GM19463 (cell line): Measurements from ENCODE around the gene G6PC1.
"Not testable (repeated sequence)": the region's sequence is repeated elsewhere in the genome, so short reads cannot be mapped to it uniquely, and the experiment has no call there.

Source experiments
- ATAC-seq: cut with Tn5 transposase; IDR thresholded peaks from one replicate; pipeline ENCODE4 v1.9.1; 2021; ENCODE audit warnings: mild to moderate bottlenecking, moderate library complexity; ENCODE audit not compliant: unreplicated experiment

G6PC1 gene

DNA sequence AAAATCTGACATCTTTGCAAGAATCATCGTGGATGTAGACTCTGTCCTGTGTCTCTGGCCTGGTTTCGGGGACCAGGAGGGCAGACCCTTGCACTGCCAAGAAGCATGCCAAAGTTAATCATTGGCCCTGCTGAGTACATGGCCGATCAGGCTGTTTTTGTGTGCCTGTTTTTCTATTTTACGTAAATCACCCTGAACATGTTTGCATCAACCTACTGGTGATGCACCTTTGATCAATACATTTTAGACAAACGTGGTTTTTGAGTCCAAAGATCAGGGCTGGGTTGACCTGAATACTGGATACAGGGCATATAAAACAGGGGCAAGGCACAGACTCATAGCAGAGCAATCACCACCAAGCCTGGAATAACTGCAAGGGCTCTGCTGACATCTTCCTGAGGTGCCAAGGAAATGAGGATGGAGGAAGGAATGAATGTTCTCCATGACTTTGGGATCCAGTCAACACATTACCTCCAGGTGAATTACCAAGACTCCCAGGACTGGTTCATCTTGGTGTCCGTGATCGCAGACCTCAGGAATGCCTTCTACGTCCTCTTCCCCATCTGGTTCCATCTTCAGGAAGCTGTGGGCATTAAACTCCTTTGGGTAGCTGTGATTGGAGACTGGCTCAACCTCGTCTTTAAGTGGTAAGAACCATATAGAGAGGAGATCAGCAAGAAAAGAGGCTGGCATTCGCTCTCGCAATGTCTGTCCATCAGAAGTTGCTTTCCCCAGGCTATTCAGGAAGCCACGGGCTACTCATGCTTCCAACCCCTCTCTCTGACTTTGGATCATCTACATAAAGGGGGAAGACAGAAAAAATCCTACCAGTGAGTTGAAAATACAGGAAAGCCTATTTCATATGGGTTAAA, at the start of gene G6PC1:
TSS of gene G6PC1 (plus strand) at position 340 of the 872 bp plus-strand sequence. CDS start at position 418, 78 bp downstream.
- ATAC-seq, result no peak

DNA sequence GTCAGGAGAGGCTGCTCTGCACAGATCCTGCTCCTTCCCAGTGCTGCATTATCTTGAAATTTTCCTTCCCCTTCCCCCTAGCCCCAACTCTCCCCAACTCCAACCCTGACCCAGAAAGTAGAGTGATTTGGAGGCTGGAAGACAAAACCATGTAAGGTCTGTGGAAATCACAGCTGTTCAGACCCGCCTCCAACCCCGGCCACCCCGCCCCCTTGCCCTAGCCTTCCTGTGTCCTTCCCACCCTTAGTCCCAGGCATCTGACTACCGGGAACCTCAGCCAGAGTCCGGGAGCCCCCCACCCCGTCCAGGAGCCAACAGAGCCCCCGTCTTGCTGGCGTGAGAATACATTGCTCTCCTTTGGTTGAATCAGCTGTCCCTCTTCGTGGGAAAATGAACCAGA, 49.6 kb upstream of the G6PC1 start, which contains the start of gene AOC3:
TSS of gene AOC3 (plus strand) at position 246 of the 400 bp plus-strand sequence. CDS start at position 391, 145 bp downstream.
- ATAC-seq, result no peak

DNA sequence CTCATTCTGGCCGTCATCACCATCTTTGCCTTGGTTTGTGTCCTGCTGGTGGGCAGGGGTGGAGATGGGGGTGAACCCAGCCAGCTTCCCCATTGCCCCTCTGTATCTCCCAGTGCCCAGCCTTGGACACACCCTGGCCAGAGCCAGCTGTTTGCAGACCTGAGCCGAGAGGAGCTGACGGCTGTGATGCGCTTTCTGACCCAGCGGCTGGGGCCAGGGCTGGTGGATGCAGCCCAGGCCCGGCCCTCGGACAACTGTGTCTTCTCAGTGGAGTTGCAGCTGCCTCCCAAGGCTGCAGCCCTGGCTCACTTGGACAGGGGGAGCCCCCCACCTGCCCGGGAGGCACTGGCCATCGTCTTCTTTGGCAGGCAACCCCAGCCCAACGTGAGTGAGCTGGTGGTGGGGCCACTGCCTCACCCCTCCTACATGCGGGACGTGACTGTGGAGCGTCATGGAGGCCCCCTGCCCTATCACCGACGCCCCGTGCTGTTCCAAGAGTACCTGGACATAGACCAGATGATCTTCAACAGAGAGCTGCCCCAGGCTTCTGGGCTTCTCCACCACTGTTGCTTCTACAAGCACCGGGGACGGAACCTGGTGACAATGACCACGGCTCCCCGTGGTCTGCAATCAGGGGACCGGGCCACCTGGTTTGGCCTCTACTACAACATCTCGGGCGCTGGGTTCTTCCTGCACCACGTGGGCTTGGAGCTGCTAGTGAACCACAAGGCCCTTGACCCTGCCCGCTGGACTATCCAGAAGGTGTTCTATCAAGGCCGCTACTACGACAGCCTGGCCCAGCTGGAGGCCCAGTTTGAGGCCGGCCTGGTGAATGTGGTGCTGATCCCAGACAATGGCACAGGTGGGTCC, 49.0 kb upstream of the G6PC1 start:
- not testable (repeated sequence) for ATAC-seq

DNA sequence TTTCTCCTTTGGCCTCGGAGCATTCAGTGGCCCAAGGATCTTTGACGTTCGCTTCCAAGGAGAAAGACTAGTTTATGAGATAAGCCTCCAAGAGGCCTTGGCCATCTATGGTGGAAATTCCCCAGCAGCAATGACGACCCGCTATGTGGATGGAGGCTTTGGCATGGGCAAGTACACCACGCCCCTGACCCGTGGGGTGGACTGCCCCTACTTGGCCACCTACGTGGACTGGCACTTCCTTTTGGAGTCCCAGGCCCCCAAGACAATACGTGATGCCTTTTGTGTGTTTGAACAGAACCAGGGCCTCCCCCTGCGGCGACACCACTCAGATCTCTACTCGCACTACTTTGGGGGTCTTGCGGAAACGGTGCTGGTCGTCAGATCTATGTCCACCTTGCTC, 48.2 kb upstream of the G6PC1 start:
- ATAC-seq, result no peak

DNA sequence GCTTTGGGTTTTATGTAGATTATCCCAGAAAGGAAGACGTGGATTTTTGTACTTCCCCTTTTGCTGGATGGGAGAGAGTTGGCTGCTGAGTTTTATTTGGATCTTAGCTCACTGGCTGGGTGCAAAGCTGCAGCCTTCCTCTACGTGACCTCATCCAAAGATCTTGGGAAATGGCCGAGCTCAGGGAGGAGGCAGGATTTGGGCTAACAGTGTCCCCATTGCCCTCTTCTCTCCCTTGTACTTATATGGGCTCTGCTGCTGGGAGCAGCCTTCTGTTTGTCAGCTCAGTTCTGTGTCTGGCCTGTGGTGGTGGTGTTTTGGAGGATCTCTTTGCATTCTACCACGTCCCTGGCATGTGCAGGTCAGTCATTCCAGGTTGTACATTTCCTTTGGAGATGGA, 47.6 kb upstream of the G6PC1 start:
- no peak for ATAC-seq

DNA sequence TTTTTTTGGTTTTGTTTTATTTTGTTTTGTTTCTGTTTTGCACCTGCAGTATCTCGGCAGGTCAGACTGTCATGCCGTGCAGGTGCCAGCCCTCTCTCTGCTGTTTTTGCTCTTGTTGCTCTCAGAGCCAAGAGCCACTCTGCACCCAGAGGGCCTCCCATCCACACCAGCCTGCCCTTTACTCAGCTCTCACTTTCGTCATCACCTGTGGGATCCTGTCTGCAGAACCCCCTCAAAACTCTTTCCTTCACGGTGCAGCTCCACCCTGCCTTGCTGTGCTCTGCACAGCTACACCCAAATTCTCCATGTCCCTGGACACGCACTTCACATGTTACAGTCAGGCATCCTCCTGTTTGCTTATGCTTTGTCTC, 47.0 kb upstream of the G6PC1 start:
- no peak for ATAC-seq

DNA sequence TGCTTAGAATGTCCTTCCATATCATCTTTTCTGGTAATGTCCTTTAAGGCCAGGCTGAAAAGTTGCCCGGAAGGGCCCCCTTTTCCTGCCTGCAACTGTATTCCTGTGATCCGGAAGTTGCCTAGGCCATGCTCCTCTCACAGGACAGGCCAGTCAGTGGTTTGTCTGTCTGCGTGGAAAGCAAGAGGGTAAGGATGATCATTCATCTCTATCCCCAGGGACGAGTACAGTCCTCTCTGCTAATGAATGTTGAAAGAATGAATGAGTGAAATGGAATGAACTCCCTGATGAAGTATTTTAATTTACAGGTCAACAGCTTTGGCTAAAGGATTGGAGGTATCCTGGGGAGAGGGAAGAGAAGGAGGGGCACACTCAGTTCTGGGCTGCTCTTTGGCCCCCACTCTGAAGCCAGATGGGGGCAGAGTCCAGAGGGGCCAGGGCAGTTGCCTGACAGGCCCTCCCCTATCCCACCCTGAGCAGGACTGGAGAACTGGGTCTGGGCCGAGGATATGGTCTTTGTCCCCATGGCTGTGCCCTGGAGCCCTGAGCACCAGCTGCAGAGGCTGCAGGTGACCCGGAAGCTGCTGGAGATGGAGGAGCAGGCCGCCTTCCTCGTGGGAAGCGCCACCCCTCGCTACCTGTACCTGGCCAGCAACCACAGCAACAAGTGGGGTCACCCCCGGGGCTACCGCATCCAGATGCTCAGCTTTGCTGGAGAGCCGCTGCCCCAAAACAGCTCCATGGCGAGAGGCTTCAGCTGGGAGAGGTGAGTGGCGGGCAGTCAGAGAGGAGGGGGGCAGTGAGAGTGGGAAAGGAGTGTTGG, 46.4 kb upstream of the G6PC1 start:
- ATAC-seq, result no peak

DNA sequence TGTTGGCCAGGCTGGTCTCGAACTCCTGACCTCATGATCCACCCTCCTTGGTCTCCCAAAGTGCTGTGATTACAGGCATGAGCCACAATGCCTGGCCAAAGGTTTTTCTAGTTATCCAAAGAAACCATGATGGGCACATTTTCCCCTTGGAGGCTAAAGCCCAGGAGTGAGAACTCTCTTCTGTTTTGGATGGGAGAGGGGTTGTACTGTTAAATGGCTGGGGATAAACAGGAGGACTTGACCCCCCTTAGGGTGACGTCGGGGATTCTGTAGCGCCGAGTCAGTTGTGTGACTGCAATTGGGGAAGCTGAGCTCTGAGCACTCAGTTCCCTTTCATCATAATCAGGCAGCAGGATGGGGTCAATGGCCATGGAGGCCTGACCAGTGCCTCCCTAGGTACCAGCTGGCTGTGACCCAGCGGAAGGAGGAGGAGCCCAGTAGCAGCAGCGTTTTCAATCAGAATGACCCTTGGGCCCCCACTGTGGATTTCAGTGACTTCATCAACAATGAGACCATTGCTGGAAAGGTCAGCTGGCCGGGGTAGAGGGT, 45.5 kb upstream of the G6PC1 start:
- ATAC-seq, result no peak

DNA sequence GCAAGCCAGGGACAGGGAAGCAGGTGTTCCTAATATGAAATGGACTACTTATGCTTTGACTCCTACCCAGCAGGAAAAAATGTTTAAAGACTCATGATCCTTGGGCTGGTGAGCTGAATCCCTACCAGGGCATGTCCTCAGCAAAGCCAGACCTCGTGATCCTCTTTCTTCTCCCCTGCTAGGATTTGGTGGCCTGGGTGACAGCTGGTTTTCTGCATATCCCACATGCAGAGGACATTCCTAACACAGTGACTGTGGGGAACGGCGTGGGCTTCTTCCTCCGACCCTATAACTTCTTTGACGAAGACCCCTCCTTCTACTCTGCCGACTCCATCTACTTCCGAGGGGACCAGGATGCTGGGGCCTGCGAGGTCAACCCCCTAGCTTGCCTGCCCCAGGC, 44.5 kb upstream of the G6PC1 start:
- ATAC-seq, result not testable (repeated sequence)

DNA sequence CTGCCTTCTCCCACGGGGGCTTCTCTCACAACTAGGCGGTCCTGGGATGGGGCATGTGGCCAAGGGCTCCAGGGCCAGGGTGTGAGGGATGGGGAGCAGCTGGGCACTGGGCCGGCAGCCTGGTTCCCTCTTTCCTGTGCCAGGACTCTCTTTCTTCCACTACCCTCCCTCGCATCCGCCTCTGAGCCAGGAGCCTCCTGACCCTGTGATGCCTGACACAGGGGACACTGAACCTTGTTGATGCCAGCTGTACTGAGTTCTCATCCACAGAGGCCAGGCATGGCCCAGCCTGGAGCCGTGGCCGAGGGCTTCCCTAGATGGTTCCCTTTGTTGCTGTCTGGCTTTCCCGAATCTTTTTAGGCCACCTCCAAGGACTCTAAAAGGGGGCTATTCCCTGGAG, 44.1 kb upstream of the G6PC1 start:
- not testable (repeated sequence) for ATAC-seq

DNA sequence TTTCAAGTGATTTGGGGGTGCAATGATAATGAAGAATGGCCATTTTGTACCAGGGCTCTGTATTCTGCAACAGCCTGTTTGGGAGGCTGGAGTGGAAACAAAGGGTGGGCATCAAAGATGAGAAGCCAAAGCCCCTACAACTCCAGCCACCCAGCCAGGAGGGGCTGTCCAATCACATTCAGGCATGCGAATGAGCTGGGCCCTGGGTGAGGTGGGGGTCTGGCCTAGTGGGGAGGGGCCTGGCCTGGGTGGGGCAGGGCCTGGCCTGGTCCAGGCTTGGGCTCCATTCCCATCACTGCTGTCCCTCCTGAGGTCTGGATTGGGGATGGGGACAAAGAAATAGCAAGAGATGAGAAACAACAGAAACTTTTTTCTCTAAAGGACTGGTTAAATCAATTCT, 43.2 kb upstream of the G6PC1 start:
- no peak for ATAC-seq

DNA sequence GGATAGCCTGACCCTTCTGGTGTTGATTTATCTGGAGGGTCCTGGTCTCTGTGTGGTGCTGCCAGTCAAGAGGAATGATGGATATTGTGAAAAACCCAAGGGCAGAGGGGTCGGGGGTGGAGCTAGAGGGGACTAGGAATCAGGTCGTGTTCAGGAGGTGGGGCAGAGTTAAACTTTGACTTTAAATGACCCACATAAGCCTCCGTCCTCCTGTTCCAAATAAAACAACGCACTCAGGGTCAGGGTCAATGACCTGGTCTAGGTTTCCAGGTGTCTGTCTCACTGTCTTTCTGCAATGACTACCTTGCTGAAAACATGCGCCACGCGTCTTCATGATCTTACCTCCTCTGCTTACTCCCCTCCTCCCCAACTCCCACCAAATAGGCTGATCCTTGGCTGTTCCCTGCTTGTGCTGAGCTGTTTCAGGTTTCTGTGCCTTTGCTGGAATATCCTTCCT, 34.9 kb upstream of the G6PC1 start:
- no peak for ATAC-seq

DNA sequence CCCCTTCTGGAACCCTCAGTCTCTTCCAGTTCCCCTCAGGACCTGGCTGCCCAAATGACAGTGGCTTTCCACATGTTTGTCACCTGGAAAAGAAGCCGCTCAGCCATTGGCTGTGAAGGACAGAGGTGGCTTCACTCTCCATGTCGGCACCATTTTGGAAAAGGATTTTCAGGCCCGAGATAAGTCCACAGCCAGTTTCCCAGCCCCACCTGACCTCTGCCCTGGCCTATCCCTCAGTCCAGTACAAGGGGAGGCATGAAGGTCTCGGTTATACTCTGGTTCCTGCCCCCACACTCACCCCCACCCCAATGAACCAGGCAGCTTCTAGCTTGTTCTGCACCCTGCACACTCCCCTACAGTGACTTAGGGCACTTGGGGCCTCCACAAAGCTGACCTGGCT, 34.4 kb upstream of the G6PC1 start:
- ATAC-seq, result no peak

DNA sequence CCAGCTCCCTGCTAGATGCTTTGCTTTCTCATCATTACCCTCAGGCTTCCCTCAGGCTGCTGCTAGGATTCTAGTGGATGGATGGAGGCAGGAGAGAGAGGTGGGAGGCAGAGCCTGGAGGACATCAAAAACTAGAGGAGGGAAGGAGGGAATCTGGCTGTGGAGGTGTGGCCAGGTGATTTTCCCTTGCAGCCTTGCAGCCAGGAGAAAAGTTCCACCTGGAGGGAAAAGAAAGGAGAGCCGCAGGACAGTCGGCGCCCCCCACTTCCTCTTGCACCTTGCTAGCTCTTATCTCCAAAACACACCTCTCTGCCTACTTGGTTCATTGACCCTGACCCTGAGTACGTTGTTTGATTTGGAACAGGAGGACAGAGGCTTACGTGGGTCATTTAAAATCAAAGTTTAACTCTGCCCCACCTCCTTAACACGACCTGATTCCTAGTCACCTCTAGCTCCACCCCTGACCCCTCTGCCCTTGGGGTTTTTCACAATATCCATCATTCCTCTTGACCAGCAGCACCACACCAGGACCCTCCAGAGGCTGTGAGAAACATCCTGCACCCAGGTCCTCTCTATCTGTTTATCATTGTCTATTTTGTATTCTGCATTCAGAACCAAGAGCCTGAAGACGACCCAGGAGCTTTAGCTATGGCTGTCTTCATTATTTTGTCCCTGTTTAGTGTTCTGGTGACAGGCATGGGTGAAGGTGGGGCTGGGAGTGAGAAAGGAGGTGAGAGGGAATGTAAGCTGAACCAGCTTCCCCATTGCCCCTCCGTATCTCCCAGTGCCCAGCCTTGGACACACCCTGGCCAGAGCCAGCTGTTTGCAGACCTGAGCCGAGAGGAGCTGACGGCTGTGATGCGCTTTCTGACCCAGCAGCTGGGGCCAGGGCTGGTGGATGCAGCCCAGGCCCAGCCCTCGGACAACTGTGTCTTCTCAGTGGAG, 33.7 kb upstream of the G6PC1 start:
- no peak for ATAC-seq

DNA sequence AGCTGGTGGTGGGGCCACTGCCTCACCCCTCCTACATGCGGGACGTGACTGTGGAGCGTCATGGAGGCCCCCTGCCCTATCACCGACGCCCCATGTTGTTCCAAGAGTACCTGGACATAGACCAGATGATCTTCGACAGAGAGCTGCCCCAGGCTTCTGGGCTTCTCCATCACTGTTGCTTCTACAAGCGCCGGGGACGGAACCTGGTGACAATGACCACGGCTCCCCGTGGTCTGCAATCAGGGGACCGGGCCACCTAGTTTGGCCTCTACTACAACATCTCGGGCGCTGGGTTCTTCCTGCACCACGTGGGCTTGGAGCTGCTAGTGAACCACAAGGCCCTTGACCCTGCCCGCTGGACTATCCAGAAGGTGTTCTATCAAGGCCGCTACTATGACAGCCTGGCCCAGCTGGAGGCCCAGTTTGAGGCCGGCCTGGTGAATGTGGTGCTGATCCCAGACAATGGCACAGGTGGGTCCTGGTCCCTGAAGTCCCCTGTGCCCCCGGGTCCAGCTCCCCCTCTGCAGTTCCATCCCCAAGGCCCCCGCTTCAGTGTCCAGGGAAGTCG, 32.8 kb upstream of the G6PC1 start:
- not testable (repeated sequence) for ATAC-seq

DNA sequence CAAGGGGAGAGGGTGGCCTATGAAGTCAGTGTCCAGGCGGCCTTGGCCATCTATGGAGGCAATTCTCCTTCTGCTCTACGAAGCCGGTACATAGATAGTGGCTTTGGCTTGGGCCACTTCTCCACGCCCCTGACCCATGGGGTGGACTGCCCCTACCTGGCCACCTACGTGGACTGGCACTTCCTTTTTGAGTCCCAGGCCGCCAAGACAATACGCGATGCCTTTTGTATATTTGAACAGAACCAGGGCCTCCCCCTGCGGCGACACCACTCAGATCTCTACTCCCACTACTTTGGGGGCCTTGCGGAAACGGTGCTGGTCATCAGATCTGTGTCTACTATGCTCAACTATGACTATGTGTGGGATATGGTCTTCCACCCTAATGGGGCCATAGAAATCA, 32.3 kb upstream of the G6PC1 start:
- ATAC-seq, result no peak

DNA sequence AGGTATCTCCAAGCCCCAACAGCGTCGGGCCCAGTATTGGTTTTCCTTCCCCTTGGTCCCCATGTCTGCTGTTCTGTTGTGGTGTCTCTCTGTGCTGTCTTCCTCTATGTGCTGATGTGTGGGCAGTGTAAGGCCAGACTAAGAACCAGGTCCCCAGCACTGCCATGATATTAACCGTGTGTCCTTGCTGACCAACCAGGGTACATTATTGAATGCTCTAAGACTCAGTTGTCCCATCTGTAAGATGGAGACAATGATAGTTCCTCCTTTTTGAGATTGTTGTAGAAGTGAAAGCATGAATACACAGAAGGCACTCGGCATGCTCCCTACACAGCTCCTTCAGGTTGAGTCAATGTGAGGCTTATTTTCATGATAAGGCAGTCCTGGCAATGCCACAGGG, 29.0 kb upstream of the G6PC1 start:
- no peak for ATAC-seq

DNA sequence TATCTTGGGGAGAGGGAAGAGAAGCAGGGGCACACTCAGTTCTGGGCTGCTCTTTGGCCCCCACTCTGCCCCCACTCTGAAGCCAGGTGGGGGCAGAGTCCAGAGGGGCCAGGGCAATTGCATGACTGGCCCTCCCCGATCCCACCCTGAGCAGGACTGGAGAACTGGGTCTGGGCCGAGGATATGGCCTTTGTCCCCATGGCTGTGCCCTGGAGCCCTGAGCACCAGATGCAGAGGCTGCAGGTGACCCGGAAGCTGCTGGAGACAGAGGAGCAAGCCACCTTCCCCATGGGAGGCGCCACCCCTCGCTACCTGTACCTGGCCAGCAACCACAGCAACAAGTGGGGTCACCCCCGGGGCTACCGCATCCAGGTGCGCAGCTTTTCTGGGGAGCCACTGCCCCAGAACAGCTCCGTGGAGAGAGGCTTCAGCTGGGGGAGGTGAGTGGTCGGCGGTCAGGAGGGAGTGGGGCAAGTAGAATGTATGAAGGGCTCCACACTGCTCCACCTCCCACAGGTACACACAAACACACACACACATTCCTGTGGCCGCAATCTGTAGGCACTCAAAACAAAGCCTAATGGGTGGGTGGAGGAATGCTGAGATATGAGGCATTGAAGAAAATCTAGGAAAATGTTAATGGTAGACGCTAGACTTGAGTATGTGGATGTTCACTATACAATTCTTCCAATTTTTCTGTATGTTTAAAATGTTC, 28.2 kb upstream of the G6PC1 start:
- no peak for ATAC-seq
